GM10248 (cell line): ENCODE data around the gene STAP2.

Experiments
- CTCF ChIA-PET: fragments of 300-600 bp; sonication (Branson Sonifier 250); formaldehyde crosslinking; extraction: SDS; loops from one replicate; lab custom pipeline; 2021; ENCODE audit warnings: antibody characterized with exemption; lab: Yijun Ruan, JAX
- POLR2A ChIA-PET: fragments of 350-650 bp; sonication (Branson Sonifier 250); formaldehyde crosslinking; extraction: SDS; loops from one replicate; lab custom pipeline; 2020; ENCODE audit warnings: antibody characterized with exemption; lab: Yijun Ruan, JAX
- DNase-seq: peaks from one replicate; pipeline ENCODE4 v3.0.0; 2012; ENCODE audit errors: extremely low spot score
- CTCF ChIP-seq: IDR thresholded peaks from 2 replicates; pipeline ENCODE4 v1.5.1; 2012; ENCODE audit warnings: mild to moderate bottlenecking, low read depth; ENCODE audit errors: extremely low read depth, missing control alignments, control extremely low read depth

STAP2 gene

GRCh38 chr19:4374498-4375163 is 36.0 kb upstream of the STAP2 start:
- TF ChIP-seq CTCF = no peak
- ChIA-PET CTCF (interaction anchor here (0.6 to 3.1 kb wide), 13 partner anchors 14 to 285 kb away, joined by 3 to 34 read pairs (median 3); partner anchors contain the start of genes CHAF1A, MPND and SH3GL1), POLR2A (no interaction called here)
- DNase-seq = no peak

- POLR2A ChIA-PET = no interaction called here
- CTCF ChIA-PET = interaction anchor here (0.6 to 3.1 kb wide), 4 partner anchors 21 to 284 kb away, joined by 3 to 23 read pairs (median 3); partner anchors contain the start of gene SH3GL1
- no peak for TF ChIP-seq CTCF
- no peak for DNase-seq
These were observed 35.2 kb upstream of the STAP2 start for GRCh38 chr19:4373601-4374497.

GRCh38 chr19:4373013-4373367 is 34.4 kb upstream of the STAP2 start:
- no peak for TF ChIP-seq CTCF
- CTCF ChIA-PET = no interaction called here

GRCh38 chr19:4372165-4373012 is 33.8 kb upstream of the STAP2 start:
- no peak for DNase-seq
- ChIA-PET POLR2A (no interaction called here), CTCF (interaction anchor here (0.6 to 0.9 kb wide), 4 partner anchors 10 to 28 kb away, joined by 3 to 4 read pairs (median 3); partner anchors contain the start of gene SH3GL1)
- TF ChIP-seq CTCF = no peak

More at GRCh38 chr19:4373013-4373367, 34.4 kb upstream of the STAP2 start:
- no peak for DNase-seq
- POLR2A ChIA-PET = no interaction called here

- no peak for DNase-seq
- ChIA-PET CTCF (interaction anchor here (0.7 to 3.0 kb wide), 4 partner anchors 11 to 30 kb away, joined by 3 to 27 read pairs (median 4); partner anchors contain the start of genes CHAF1A and SH3GL1), POLR2A (interaction anchor here (0.5 kb wide), 1 partner anchor 108 kb away, joined by 4 read pairs; no protein-coding TSS in a partner anchor)
- no peak for TF ChIP-seq CTCF
These were observed 32.9 kb upstream of the STAP2 start for GRCh38 chr19:4371247-4372164.
